Measurements from ENCODE around the gene DTNBP1. TPM values are rescaled to one million over a fixed set of nuclear protein-coding genes. Genes with fewer than 3 reads are reported as not detected.

Gene DTNBP1
- total and polyA plus RNA-seq, 2 experiments from 2014 or later, result 0.32 to 15.8 TPM

GRCh38 chr6:15477746-15478145, 185.1 kb downstream of the DTNBP1 start:
- Histone ChIP-seq H3K4me1 (ENCODE audit: insufficient read depth) (peaks cover 45% of the 10 kb centered on the region), H3K9ac (no peak overlapping the region), H3F3A (ENCODE audit: insufficient read depth) (peaks cover 43% of the 10 kb centered on the region), H3K79me2 (ENCODE audit: insufficient read depth) (peaks cover 85% of the 10 kb centered on the region), H3K4me3 (no peak overlapping the region), H3K9me3 (ENCODE audit: low read depth) (no peaks in the 10 kb centered on the region), H2AFZ (no peak overlapping the region), H3K27ac (no peak overlapping the region), H3K4me2 (ENCODE audit: unreplicated experiment) (no peak overlapping the region), H4K20me1 (ENCODE audit: insufficient read depth) (no peaks in the 10 kb centered on the region; the same call in 1 of the 2 replicates), H3K9me2 (ENCODE audit: insufficient read depth) (no peaks in the 10 kb centered on the region), H3K27me3 (replicated peaks; ENCODE audit: insufficient read depth) (no peaks in the 10 kb centered on the region), H3K36me3 (ENCODE audit: low read depth) (no peaks in the 10 kb centered on the region)
- DNase-seq, result no peak
- in situ Hi-C loops (cut with MboI), result no loop called here
- 93 to 95% methylated on average over 5 of the region's 5 CpGs for WGBS, 2 experiments (ENCODE audit: low coverage in 1 of 2, low lambda C conversion rate in 2 of 2, missing lambda C conversion rate in 2 of 2)
- no peak for TF ChIP-seq EZH2 (IDR thresholded peaks at IDR 0.05; ENCODE audit: insufficient read depth, poor library complexity, severe bottlenecking)
- TF ChIP-seq EZH2phosphoT487 (IDR thresholded peaks at IDR 0.05; ENCODE audit: insufficient read depth, low read depth), result no peak

- H3K27me3 ChIP-seq (replicated peaks; ENCODE audit: insufficient read depth), result no peaks in the 10 kb centered on the region
- no peaks in the 10 kb centered on the region for H3K36me3 ChIP-seq (ENCODE audit: low read depth)
- H3K27ac ChIP-seq, result 0 out of 2 replicates have a peak overlapping the region, but pooled peaks have one; percentile 1
- TF ChIP-seq EZH2phosphoT487 (IDR thresholded peaks at IDR 0.05; ENCODE audit: insufficient read depth, low read depth) (no peak), EZH2 (IDR thresholded peaks at IDR 0.05; ENCODE audit: insufficient read depth, poor library complexity, severe bottlenecking) (no peak)
- peaks cover 85% of the 10 kb centered on the region for H3K79me2 ChIP-seq (ENCODE audit: insufficient read depth)
- no peak overlapping the region for H2AFZ ChIP-seq
- H3K4me3 ChIP-seq, result no peak overlapping the region
- in situ Hi-C loops (cut with MboI), result no loop called here
- 74% methylated on average over 7 of the region's 7 CpGs for WGBS, 2 experiments (ENCODE audit: low coverage in 1 of 2, low lambda C conversion rate in 2 of 2, missing lambda C conversion rate in 2 of 2)
- no peak overlapping the region for H3K9ac ChIP-seq
- no peaks in the 10 kb centered on the region for H3K9me3 ChIP-seq (ENCODE audit: low read depth)
- peak; percentile 25 for DNase-seq
- peaks cover 45% of the 10 kb centered on the region for H3K4me1 ChIP-seq (ENCODE audit: insufficient read depth)
- H4K20me1 ChIP-seq (ENCODE audit: insufficient read depth), result no peaks in the 10 kb centered on the region
- H3F3A ChIP-seq (ENCODE audit: insufficient read depth), result peaks cover 48% of the 10 kb centered on the region
- H3K9me2 ChIP-seq (ENCODE audit: insufficient read depth), result no peaks in the 10 kb centered on the region
- H3K4me2 ChIP-seq (ENCODE audit: unreplicated experiment), result peak overlapping the region; percentile 6
Measured at GRCh38 chr6:15476631-15477380, 186.0 kb downstream of the DTNBP1 start.

- 96 to 98% methylated on average over 4 of the region's 4 CpGs for WGBS, 2 experiments (ENCODE audit: low coverage in 1 of 2, low lambda C conversion rate in 2 of 2, missing lambda C conversion rate in 2 of 2)
- Histone ChIP-seq H2AFZ (no peak overlapping the region), H3K27ac (no peak overlapping the region), H3K36me3 (ENCODE audit: low read depth) (no peaks in the 10 kb centered on the region), H3K9me2 (ENCODE audit: insufficient read depth) (no peaks in the 10 kb centered on the region), H3K4me2 (ENCODE audit: unreplicated experiment) (no peak overlapping the region), H3K9me3 (ENCODE audit: low read depth) (no peaks in the 10 kb centered on the region), H3K9ac (no peak overlapping the region), H3K27me3 (replicated peaks; ENCODE audit: insufficient read depth) (no peaks in the 10 kb centered on the region), H3F3A (ENCODE audit: insufficient read depth) (peaks cover 43% of the 10 kb centered on the region), H3K4me1 (ENCODE audit: insufficient read depth) (peaks cover 45% of the 10 kb centered on the region), H4K20me1 (ENCODE audit: insufficient read depth) (no peaks in the 10 kb centered on the region), H3K79me2 (ENCODE audit: insufficient read depth) (peaks cover 84% of the 10 kb centered on the region), H3K4me3 (no peak overlapping the region)
- in situ Hi-C loops (cut with MboI), result no loop called here
- no peak for TF ChIP-seq EZH2phosphoT487 (IDR thresholded peaks at IDR 0.05; ENCODE audit: insufficient read depth, low read depth)
- DNase-seq, result no peak
Measured at GRCh38 chr6:15475872-15476271, 187.0 kb downstream of the DTNBP1 start.

- Histone ChIP-seq H3K4me3 (no peak overlapping the region), H3K9me2 (ENCODE audit: insufficient read depth) (no peaks in the 10 kb centered on the region), H3K27me3 (replicated peaks; ENCODE audit: insufficient read depth) (no peaks in the 10 kb centered on the region), H3F3A (ENCODE audit: insufficient read depth) (peaks cover 43% of the 10 kb centered on the region), H3K79me2 (ENCODE audit: insufficient read depth) (peaks cover 84% of the 10 kb centered on the region), H3K4me2 (ENCODE audit: unreplicated experiment) (no peak overlapping the region), H3K27ac (peak overlapping the region; percentile 90; the same call in 1 of the 2 replicates), H3K9me3 (ENCODE audit: low read depth) (no peaks in the 10 kb centered on the region), H4K20me1 (ENCODE audit: insufficient read depth) (no peaks in the 10 kb centered on the region), H2AFZ (no peak overlapping the region), H3K36me3 (ENCODE audit: low read depth) (no peaks in the 10 kb centered on the region), H3K9ac (no peak overlapping the region), H3K4me1 (ENCODE audit: insufficient read depth) (peaks cover 41% of the 10 kb centered on the region)
- no peak for TF ChIP-seq EZH2 (IDR thresholded peaks at IDR 0.05; ENCODE audit: insufficient read depth, poor library complexity, severe bottlenecking)
- TF ChIP-seq EZH2phosphoT487 (IDR thresholded peaks at IDR 0.05; ENCODE audit: insufficient read depth, low read depth), result no peak
- WGBS, 2 experiments (ENCODE audit: low coverage in 1 of 2, low lambda C conversion rate in 2 of 2, missing lambda C conversion rate in 2 of 2), result 97 to 98% methylated on average over 6 of the region's 6 CpGs
- in situ Hi-C loops (cut with MboI), result no loop called here
- no peak for DNase-seq
Measured at GRCh38 chr6:15475261-15475660, 187.6 kb downstream of the DTNBP1 start.

Measured in GM23248 (cell line).